Colonic mucosa (tissue), 4 donors: Measurements from ENCODE around the gene RNF217. TPM values are rescaled to one million over a fixed set of nuclear protein-coding genes. Genes with fewer than 3 reads are reported as not detected.
"Not testable (repeated sequence)": the region's sequence is repeated elsewhere in the genome, so short reads cannot be mapped to it uniquely, and the experiment has no call there.

Source experiments
- DNase-seq: peaks from one replicate; pipeline ENCODE4 v3.0.0-alpha.2; 2020
- H3K27ac ChIP-seq: fragments of 200-600 bp; one replicate; pipeline ENCODE4 v1.8.0; 2021
- H3K27me3 ChIP-seq: fragments of 200-600 bp; one replicate; pipeline ENCODE4 v1.8.0; 2021
- H3K36me3 ChIP-seq: fragments of 200-600 bp; one replicate; pipeline ENCODE4 v1.8.0; 2021
- H3K4me1 ChIP-seq: fragments of 200-600 bp; one replicate; pipeline ENCODE4 v1.8.0; 2021; ENCODE audit warnings: mild to moderate bottlenecking
- H3K4me3 ChIP-seq: fragments of 200-600 bp; one replicate; pipeline ENCODE4 v1.8.0; 2021
- H3K9ac ChIP-seq, 2 donors: one replicate each; pipeline ENCODE4 v1.7.0; 2013; ENCODE audit warnings: control low read depth in 2 of 2, low read depth in 2 of 2, low read length in 2 of 2
- H3K9me3 ChIP-seq: fragments of 200-600 bp; one replicate; pipeline ENCODE4 v1.8.0; 2021
- CTCF ChIP-seq: fragments of 200-600 bp; IDR thresholded peaks from one replicate; pipeline ENCODE4 v1.8.0; 2022; ENCODE audit warnings: antibody characterized with exemption, mild to moderate bottlenecking
- intact Hi-C: fragments of 100-400 bp; cut with DNase I; formaldehyde crosslinking; loops from one replicate; pipeline ENCODE4 v1.14.1; 2022
- total RNA-seq, 2 donors: library from RNA; stranded (reverse); fragmentation: NEBNext Ultra II Directional in 1 of 2; extraction: Animal tissue kit (Norgen Biotek cat#: 25700) in 1 of 2; gene quantifications; one replicate each; pipeline ENCODE4 v1.2.1, GENCODE V29; 2021
- donor health status: healthy.
- donor health status: DM: no; HTN: no; CAD: no.
- donor health status: DM: no; HTN: no; CAD: no.

The RNF217 gene
- total RNA-seq, 2 donors from 2014 or later, result 9.1 to 20.4 TPM

DNA sequence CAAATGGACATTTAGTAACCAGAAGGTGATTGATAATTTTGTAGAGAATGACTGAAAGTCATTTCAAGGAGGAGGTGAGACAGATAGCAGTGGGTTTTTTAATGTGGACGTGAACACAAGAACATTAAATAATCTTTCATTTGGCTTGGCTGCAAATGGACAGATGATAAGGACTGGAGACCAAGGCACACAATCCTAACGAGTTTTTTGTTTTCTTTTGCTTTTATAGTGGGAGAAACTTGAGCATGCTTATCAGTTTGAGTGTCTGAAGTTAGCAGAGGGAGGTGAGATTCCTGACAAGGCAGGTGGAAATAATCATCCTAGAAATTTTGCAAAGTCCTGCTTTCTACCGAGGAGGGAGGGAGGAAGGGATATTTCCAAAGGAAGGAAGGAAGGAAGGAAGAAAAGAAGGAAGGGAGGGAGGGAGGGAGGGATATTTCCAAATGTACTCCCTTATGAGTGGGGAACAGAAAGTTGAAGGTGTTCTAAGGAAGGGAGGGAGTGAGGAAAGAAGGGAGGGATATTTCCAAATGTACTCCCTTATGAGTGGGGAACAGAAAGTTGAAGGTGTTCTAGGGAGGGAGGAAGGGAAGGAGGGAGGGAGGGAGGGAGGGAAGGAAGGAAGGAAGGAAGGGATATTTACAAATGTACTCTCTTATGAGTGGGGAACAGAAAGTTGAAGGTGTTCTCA lies 63.1 kb downstream of the RNF217 start:
- Histone ChIP-seq H3K4me3 (no peak overlapping the region), H3K27me3 (no peaks in the 10 kb centered on the region), H3K27ac (no peak overlapping the region), H3K9ac (no peak overlapping the region), H3K4me1 (peaks cover 4% of the 10 kb centered on the region), H3K9me3 (no peaks in the 10 kb centered on the region), H3K36me3 (no peaks in the 10 kb centered on the region)
- intact Hi-C loops, result no loop called here
- no peak for DNase-seq
- no peak for TF ChIP-seq CTCF

DNA sequence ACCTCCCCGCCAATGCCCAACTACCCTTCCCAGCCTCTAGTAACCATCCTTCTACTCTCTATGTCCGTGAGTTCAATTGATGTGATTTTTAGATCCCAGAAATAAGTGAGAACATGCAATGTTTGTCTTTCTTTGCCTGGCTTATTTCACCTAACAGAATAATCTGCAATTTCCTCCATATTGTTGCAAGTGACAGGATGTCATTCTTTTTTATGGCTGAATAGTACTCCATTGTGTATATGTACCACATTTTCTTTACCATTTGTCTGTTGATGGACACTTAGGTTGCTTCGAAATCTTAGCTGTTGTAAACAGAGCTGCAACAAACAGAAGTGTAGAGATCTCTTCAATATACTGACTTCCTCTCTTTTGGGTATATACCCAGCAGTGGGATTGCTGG lies 65.0 kb downstream of the RNF217 start:
- DNase-seq, result no peak
- Histone ChIP-seq H3K36me3 (no peaks in the 10 kb centered on the region), H3K27me3 (no peaks in the 10 kb centered on the region), H3K4me1 (no peaks in the 10 kb centered on the region), H3K4me3 (no peak overlapping the region), H3K27ac (no peak overlapping the region), H3K9ac (no peak overlapping the region), H3K9me3 (no peaks in the 10 kb centered on the region)
- intact Hi-C loops, result no loop called here
- TF ChIP-seq CTCF, result no peak

- H3K27ac ChIP-seq, result no peak overlapping the region
- H3K9ac ChIP-seq, result no peak overlapping the region
- no peaks in the 10 kb centered on the region for H3K4me1 ChIP-seq
- H3K27me3 ChIP-seq, result no peaks in the 10 kb centered on the region
- TF ChIP-seq CTCF, result no peak
- no peak for DNase-seq
- H3K4me3 ChIP-seq, result no peak overlapping the region
- intact Hi-C loops, result no loop called here
- H3K9me3 ChIP-seq, result no peaks in the 10 kb centered on the region
- no peaks in the 10 kb centered on the region for H3K36me3 ChIP-seq
Measured at GRCh38 chr6:125030969-125031368, 68.7 kb downstream of the RNF217 start.

- Histone ChIP-seq H3K4me3 (no peak overlapping the region), H3K9ac (no peak overlapping the region), H3K9me3 (no peaks in the 10 kb centered on the region), H3K27ac (no peak overlapping the region), H3K4me1 (no peaks in the 10 kb centered on the region), H3K36me3 (no peaks in the 10 kb centered on the region), H3K27me3 (no peaks in the 10 kb centered on the region)
- no peak for DNase-seq
- intact Hi-C loops, result no loop called here
- no peak for TF ChIP-seq CTCF
Measured at GRCh38 chr6:125031385-125031784, 69.1 kb downstream of the RNF217 start.

GRCh38 chr6:125034929-125035328 lies 72.7 kb downstream of the RNF217 start:
- H3K36me3 ChIP-seq, H3K4me1 ChIP-seq, H3K27me3 ChIP-seq, H3K4me3 ChIP-seq, H3K27ac ChIP-seq, H3K9me3 ChIP-seq, intact Hi-C loops, H3K9ac ChIP-seq, DNase-seq: not testable (repeated sequence)

DNA sequence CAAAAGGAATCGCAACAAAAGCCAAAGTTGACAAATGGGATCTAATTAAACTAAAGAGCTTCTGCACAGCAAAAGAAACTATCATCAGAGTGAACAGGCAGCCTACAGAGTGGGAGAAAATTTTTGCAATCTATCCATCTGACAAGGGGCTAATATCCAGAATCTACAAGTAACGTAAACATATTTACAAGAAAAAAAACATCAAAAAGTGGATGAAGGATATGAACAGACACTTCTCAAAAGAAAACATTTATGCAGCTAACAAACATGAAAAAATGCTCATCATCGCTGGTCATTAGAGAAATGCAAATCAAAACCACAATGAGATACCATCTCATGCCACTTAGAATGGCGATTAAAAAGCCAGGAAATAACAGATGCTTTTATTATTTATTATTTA lies 74.2 kb downstream of the RNF217 start:
- H3K9ac ChIP-seq, H3K36me3 ChIP-seq, DNase-seq, H3K4me3 ChIP-seq, H3K9me3 ChIP-seq, intact Hi-C loops, H3K4me1 ChIP-seq, H3K27me3 ChIP-seq, H3K27ac ChIP-seq: not testable (repeated sequence)
